GM21576 (cell line): ENCODE results near the gene NKIRAS1.
"Not testable (repeated sequence)": the region's sequence is repeated elsewhere in the genome, so short reads cannot be mapped to it uniquely, and the experiment has no call there.

ENCODE experiments used
- ATAC-seq: cut with Tn5 transposase; IDR thresholded peaks from one replicate; pipeline ENCODE4 v1.9.1; 2021; ENCODE audit warnings: mild to moderate bottlenecking, moderate library complexity; ENCODE audit not compliant: unreplicated experiment

NKIRAS1 gene

DNA sequence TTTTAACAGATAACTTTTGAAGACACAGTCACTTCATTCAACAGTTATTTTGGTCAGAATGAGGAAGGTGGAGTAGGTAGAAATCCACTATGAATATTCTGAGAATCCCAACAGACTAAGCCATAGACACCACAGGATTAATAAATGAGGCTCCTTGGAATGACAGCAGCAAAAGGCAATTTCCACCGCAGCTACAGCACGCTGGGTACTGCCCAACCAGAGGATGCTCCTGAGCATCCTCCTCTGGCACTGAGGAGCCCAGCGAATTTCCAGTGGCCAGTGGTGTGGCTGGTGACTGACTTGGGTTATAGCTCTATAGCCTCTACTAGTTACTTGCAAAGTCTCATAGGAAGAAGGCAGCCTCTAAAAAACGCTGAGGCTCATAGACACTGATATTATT is 24.6 kb upstream of the NKIRAS1 start:
- ATAC-seq: no peak

DNA sequence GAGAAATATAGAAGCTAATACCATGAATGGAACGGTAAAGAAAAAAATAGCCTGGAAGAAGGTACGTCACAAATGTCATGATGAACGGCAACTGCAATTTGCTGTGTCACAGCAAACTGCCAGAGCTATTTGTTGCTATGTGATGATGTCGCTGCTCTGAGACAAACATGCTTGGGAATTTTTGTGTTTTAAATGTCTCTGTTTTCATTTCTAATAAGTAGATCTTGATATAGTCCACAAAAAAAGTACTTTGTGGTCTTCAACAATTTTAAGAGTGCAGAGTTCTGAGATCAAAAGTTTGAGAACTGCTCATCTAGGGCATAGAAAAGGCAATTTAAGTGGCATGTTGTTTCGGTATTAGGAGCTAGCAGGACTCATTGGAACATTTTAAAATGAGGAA is 24.0 kb upstream of the NKIRAS1 start:
- ATAC-seq: no peak

DNA sequence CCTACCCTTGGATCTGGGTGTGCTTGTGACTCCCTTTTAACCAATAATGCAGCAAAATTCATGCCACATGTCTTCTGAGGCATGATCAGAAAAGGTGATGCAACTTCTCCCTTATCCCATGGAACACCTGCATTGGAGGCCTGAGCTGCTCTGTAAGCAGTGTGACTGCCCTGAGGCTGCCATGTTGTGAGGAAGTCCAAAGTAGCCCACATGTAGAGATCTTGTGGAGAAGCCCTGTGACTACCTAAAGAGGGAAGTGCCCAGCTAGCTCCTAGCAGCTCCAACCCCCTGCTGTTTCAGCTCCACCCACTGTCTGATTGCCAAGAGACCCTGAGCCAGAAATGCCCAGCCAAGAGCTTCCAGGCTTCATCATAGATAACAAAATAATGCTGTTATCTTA is 21.9 kb upstream of the NKIRAS1 start:
- no peak for ATAC-seq

DNA sequence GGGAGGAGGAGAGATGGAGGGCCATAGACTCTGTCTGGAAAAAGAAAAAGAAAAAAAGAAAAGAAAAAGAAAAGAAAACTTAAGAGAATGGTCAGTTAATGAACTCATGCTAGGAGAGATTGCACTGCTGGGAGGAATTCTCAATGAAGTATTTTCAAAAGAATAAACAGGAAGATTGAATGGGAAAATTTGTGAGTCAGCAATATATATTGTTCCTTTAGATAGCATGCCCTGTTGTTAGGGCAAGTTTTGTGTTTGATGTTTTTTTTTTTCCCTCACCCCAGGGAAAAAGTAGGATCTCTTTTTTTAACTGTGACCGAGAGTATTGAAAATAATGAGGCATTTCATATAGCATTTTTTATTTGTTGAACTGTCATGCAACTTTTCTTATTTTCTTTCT is 20.5 kb upstream of the NKIRAS1 start:
- ATAC-seq: no peak

DNA sequence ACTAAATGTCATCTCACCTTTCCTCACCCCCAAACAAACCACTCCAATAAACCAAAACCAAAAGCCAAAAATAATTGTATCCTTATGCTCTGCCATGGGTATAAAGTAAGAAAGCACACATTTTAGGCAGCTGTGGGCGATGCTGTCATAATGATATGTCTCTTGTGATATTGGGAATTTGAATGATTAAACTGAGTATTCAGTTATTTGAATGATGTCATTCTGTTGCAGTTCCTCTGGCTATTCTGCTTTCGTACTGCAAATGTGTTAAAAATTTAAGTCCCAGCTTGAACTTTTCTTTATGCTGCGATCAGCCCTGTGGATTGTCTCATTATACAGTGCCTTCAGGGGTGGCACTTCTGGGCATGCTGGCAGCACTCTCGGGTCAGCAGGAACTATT is 17.5 kb upstream of the NKIRAS1 start:
- no peak for ATAC-seq

DNA sequence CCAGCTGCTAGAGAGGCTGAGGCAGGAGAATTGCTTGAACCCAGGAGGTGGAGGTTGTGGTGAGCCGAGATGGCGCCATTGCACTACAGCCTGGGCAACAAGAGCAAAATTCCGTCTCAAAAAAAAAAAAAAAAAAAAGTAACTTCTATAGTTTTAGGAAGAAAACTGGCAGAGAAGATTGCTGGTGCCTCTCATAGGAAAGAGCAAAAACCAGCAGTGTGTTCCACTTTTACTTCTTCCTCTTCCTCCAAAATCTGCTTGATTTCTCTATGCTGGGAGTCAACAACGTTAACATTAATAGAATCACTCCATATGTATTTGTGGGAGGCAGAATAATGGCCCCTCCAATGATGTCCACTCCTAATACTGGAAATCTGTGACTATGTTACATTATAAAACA is 15.8 kb upstream of the NKIRAS1 start:
- no peak for ATAC-seq

DNA sequence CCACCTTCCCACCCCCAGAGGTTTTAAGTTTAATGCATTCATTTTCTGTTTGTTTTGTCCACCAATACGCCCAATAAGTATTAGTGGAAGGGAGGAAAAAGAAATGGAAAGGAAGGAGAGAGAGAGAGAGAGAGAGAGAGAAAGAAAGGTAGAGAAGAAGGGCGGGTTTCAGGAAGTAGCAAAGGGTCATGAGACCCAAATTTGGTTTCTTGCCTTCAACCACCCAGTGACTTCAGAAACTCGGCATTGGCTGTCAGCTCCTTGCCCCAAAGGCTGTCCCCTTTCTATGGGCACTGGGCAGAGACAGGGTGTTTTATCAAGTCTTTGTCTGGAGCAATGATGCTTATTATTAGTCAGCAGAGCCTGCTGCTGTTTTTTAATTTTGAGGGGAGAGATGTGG is 14.8 kb upstream of the NKIRAS1 start:
- ATAC-seq: no peak

DNA sequence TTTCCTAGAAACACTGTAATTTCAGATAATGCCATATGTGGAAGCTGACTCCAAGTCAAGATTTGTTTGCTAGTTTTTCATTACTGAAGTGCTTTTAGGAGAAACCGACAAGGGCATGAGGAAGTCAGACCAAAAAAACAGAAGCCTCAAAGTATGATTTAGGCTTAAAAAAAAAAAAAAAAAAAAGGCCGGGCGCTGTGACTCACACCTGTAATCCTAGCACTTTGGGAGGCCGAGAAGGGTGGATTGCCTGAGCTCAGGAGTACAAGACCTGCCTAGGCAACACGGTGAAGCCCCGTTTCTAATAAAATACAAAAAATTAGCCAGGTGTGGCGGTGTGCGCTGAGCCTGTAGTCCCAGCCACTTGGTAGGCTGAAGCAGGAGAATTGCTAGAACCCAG is 11.7 kb upstream of the NKIRAS1 start:
- no peak for ATAC-seq

DNA sequence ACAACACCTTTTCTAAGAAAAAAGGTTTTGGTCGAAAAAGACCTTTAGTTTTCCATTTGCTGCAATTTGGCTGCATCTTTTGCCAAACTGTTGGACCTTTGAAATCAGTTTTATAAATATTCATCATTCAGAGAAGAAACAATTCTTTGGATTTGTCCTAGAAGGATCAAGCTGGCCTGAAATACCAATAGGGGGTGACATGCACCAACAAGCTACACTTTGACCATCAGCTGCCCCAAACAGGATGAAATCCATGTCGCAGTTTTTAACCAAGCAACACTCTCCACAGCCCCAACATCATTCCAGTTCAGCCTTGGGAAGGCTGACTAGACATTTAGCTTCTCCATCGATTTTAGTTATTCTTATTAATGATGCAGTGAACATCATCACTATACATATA is 9.9 kb upstream of the NKIRAS1 start:
- ATAC-seq: no peak

DNA sequence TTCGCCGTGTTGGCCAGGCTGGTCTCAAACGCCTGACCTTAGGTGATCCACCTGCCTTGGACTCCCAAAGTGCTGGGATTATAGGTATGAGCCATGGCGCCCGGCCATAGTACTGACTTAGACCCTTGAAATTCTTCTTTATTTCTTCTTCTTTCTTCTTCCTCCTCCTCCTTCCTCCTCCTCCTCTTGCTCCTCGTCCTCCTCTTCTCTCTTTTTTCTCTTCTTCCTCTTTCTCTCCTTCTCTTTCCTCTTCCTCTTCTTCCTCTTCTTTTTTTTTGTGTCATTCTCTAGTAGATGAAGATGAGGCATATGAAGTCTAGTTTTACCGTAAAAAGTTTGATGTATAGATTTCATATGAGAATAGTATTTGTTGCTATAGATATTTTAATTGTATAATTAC is 9.5 kb upstream of the NKIRAS1 start:
- no peak for ATAC-seq

DNA sequence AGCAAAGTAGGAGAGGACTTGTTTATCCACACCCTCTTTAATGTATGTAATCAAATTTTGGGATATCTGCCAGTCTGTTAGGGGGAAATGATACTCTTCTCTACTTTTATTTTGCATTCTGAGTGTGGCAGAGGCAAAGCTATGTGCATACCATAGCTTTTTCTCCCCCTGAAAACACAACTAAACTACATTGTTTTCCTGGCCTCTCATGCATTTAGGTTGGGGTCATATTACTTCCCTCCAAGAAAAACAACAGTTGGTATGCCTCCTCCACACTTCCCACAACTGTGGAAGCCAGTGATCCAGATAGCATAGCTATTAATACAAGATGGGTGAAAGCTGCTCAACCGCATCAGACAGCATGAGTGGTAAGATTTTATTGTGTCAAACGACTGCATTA is 7.0 kb upstream of the NKIRAS1 start:
- no peak for ATAC-seq

DNA sequence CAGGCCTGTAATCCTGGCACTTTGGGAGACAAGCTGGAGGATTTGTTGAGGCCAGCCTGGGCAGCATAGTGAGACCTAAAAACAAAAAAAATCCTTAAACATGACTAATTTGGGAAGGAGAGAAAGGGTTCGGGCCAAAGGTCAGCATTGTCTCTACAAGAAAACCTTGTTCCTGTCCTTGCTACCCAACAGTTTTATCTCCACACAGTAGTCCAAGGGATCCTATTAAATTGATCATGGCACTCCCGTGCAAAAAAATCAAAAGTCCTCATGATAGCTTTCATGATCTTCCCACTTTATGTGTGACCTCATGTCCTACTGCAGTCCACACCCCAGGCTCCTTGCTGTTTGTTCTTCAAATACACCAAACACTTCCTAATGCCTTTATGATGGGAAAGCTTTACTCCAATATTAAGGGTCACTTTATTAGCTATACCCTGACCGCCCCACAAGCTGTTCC is 4.3 kb upstream of the NKIRAS1 start:
- ATAC-seq: no peak

DNA sequence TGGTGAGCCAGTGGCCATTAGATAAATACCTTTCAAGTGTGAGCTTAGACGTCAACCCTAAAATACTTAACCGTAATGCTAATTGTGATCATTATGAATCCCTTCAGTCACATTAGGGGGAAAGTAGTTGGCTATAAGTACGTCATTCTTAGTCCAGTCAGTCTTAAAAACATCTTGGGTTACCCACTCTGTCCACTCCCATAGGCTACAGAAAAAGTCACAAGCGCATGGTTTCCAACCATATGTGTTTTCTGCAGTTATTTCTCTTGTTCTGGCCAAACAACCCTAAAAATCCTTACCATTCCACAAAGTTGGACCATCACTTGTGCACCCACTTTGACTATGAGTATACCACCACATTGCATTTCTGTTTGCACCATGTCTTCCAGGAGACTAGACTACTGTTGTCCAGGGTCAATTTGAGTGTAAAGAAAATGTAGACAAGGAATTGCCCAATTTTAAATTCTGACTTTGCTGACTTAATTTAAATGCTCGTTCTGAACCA is 3.4 kb upstream of the NKIRAS1 start:
- ATAC-seq: no peak

DNA sequence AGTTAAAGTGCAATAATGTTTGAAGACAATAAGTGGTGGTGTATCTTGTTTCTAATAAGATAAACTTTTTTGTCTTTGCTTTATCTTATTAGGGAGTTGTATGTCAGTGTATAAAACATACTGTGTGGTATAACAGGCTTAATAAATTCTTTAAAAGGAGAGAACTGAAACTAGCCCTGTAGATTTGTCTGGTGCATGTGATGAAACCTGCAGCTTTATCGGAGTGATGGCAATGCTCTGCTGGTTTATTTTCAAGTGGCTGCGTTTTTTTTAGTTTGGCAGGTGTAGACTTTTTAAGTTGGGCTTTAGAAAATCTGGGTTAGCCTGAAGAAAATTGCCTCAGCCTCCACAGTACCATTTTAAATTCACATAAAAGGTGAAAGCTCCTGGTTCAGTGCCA is 2.8 kb upstream of the NKIRAS1 start:
- ATAC-seq: no peak

DNA sequence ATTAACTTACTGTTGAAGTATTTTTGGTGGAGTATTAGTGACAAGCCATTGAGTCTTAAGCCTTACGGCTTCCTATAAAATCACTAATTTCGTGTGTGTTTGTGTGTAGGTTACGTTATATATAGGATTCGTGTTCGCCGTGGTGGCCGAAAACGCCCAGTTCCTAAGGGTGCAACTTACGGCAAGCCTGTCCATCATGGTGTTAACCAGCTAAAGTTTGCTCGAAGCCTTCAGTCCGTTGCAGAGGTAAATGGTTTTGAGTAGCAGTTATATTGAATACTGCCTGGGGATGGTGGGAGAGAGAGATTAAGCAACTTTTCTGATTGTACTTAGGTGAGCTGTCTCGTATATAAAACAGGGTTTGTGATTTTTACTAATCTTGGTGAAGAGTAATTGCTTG is 1.5 kb upstream of the NKIRAS1 start:
- not testable (repeated sequence) for ATAC-seq

DNA sequence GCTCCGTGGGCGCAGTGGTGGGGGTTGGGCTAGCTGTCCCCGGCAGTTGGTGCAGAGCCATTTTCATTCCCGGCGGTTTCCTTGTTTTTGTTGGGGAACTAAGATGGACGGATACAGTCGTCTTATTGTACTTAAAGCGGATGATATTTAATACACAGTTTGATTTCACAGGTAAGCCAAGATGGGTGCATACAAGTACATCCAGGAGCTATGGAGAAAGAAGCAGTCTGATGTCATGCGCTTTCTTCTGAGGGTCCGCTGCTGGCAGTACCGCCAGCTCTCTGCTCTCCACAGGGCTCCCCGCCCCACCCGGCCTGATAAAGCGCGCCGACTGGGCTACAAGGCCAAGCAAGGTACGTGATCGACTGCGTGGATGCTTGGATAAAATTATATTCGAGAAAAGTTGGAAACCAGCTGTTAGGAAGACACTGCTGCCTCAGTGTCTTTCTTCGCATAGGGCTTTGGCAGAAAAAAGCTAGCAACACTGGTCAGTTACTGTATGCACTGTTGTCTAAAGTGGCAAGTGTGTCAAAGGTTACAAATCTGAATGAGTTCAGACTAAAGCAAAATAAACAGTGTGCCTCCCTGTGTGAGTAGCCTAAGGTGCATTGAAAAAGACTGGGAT is 1.0 kb upstream of the NKIRAS1 start:
- not testable (repeated sequence) for ATAC-seq

DNA sequence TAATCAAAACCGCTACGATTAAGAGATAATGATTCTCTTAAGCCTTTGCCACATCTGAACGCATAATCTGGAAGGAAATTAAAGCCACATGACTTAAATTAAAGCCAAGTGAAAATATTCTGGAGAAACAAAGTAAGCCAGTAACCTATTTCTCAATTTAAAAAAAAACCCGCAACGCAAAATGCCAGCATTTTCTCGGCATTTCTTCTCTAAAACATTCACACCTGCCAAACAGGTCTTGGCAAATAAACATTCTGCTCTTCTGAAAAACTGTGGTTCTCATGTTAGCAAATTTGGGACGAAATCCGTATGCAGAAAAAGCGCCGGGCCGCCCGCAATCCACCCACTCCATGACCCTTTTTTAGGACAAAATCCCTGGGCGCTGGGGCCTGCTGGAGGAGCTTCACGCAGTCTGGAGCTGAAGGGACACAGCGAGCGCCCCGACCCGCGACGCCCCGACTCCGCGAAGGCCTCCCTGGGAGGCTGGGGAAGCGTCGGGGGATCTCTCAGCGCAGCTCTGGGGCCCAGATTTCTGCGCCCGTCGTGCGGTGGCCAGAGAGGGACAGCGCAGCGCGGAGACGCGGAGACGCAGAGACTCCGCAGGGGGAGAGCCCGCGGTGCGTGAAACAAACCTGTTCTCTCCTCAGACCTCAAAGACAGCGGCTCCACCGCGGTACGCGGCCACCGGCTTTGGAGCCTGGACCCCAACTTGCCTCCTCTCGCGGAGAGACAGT is 471 bp downstream of the NKIRAS1 start:
- peak; percentile 42 for ATAC-seq

DNA sequence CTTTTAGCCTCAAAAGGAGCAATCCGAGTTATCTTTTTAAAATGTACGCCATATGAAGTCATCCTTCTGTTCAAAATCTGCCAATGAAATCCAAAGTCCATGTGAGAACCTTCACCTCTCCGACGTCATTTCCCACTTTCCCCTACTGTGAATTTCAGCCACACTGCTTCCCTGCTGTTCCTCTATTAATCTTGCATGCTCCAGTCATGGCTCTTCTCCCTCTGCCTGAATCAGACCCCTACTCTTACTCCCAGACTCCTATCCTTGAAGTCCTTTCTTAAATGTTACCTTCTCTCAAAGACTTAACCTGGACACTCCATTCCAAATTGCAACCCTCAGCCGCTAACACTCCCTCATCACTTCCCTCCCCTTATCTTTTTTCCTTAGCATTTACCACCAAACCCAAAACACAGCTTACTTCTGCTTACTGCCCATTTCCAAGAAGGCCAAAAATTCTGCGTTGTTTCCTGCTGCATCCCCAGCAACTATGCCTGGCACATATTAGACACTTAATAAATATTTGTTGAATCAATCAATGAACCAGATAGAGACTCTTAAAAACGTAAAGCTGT is 1.2 kb downstream of the NKIRAS1 start:
- no peak for ATAC-seq

DNA sequence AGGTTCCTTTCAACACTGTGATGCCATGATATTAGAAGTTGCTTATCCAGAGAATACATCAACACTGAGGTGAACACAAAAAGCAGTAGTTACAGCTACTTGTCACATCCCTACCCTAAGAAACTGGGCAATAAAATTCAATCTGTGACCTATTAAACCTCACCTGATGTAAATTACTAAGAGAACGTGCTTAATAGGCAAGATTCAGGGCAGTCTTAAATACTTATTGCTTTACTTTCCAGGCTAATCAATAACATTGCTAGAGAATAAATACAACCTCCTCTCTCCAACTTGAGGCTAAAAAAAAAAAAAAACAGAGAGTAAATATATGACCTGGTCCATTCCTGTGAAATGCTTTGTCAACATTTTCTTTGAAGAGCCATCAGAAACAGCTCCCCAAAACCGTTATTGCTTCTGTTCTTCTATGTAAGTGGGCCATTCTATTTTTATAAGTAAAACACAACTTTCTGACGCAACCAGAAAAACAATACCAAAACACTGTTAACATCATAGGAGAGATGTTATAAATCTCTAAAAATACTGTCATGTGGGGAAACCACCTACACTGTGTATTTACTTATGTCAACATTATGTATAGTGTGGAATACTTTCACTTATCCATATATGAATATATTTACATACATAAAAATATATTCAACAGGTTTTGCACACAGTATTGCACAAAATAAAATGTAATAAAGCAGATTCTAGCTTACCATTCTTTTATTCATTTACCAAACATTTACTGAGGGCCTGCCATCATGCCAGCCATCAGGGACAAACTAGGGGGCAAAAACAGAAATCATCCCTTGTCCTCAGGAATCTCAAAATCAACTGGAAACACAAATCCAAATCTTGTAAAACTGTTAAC is 2.7 kb downstream of the NKIRAS1 start:
- no peak for ATAC-seq

DNA sequence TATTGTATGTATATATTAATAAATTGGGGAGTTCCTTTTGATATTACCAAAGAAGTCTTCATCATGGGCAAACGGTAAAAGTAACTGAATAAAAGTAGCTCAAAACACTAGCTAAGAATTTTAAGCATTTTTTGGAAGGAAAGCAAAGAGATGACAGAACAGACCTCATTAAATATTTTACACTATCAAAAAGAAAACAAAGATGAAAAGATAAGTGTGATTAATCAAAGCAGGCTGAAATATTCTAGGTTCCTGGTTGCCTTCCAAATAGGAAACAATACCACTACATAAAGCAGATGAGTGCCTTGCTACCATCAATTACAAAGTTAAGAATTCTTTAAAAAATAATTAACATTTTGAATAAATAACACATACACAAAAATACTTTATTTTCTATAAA is 3.6 kb downstream of the NKIRAS1 start:
- ATAC-seq: no peak

DNA sequence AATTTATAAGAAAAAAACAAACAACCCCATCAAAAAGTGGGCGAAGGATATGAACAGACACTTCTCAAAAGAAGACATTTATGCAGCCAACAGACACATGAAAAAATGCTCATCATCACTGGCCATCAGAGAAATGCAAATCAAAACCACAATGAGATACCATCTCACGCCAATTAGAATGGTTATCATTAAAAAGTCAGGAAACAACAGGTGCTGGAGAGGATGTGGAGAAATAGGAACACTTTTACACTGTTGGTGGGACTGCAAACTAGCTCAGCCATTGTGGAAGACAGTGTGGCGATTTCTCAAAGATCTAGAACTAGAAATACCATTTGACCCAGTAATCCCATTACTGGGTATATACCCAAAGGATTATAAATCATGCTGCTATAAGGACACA is 4.5 kb downstream of the NKIRAS1 start:
- ATAC-seq: not testable (repeated sequence)
